ENCODE data around the gene DHDH. TPM values are rescaled to one million over a fixed set of nuclear protein-coding genes. Genes with fewer than 3 reads are reported as not detected.
"Not testable (repeated sequence)": the region's sequence is repeated elsewhere in the genome, so short reads cannot be mapped to it uniquely, and the experiment has no call there.

The DHDH gene
- total RNA-seq, 1 experiment from 2014 or later = 2.0 TPM

GRCh38 chr19:48906324-48906723 is 27.2 kb upstream of the DHDH start:
- Histone ChIP-seq H3K4me1 (replicated peaks; ENCODE audit: insufficient read depth) (0 out of 2 replicates have a peak, but pooled peaks cover under 1% of the 10 kb centered on the region), H3K4me3 (no peak overlapping the region), H3K4me2 (no peak overlapping the region), H3K36me3 (ENCODE audit: low read depth) (peaks cover 16% of the 10 kb centered on the region), H3K27me3 (ENCODE audit: insufficient read depth, low read depth) (no peaks in the 10 kb centered on the region), H2AFZ (no peak overlapping the region), H3K9me3 (ENCODE audit: insufficient read depth, low read depth) (no peaks in the 10 kb centered on the region), H3K79me2 (ENCODE audit: low read depth) (peaks cover 10% of the 10 kb centered on the region), H3F3A (ENCODE audit: insufficient read depth, low read depth) (no peaks in the 10 kb centered on the region; the same call in 1 of the 2 replicates), H4K20me1 (ENCODE audit: insufficient read depth) (no peaks in the 10 kb centered on the region), H3K27ac (no peak overlapping the region), H3K9me2 (ENCODE audit: insufficient read depth) (no peaks in the 10 kb centered on the region)
- BruUV-seq (replicated peaks) = no TSS peak
- DNase-seq = no peak
- intact Hi-C loops (cut with micrococcal nuclease; ENCODE audit: unreplicated experiment) = no loop called here
- TF ChIP-seq CTCF (conservative IDR thresholded peaks at IDR 0.05) = no peak
- no peak for TF ChIP-seq EZH2 (IDR thresholded peaks at IDR 0.05; ENCODE audit: low read depth)
- CTCF ChIA-PET = no interaction called here
- POLR2A ChIA-PET (ENCODE audit: unreplicated experiment) = no interaction called here

DNA sequence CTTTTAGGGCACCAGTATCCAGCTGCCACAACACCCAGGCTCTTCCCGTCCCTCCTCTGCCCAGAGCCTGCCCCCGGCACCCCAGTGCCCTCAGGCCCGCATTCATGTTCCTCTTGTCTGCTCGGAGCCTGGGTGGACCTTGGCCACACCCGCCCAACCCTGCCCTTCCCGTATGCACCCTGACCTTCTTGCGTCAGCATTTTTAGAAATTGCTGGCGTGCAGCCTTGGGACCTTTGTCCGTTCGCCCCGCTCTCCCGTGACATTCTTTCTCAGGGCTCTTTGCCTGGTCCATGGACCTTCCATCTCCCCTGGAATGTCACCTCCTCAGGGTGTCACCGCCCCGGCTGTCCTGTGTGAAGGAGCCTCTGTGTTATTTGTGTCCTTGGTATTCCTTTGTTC is 25.8 kb upstream of the DHDH start:
- Histone ChIP-seq H3K27ac (no peak overlapping the region), H3K36me3 (ENCODE audit: low read depth) (peaks cover 15% of the 10 kb centered on the region), H3F3A (ENCODE audit: insufficient read depth, low read depth) (no peaks in the 10 kb centered on the region; the same call in 1 of the 2 replicates), H3K4me2 (no peak overlapping the region), H3K79me2 (ENCODE audit: low read depth) (no peaks in the 10 kb centered on the region), H3K4me3 (no peak overlapping the region), H3K27me3 (ENCODE audit: insufficient read depth, low read depth) (no peaks in the 10 kb centered on the region), H3K9me2 (ENCODE audit: insufficient read depth) (no peaks in the 10 kb centered on the region), H3K9me3 (ENCODE audit: insufficient read depth, low read depth) (no peaks in the 10 kb centered on the region), H4K20me1 (ENCODE audit: insufficient read depth) (no peaks in the 10 kb centered on the region), H3K4me1 (replicated peaks; ENCODE audit: insufficient read depth) (no peaks in the 10 kb centered on the region), H2AFZ (no peak overlapping the region)
- DNase-seq = no peak
- ChIA-PET CTCF (no interaction called here), POLR2A (ENCODE audit: unreplicated experiment) (no interaction called here)
- no TSS peak for BruUV-seq (replicated peaks)
- TF ChIP-seq CTCF (conservative IDR thresholded peaks at IDR 0.05) (no peak), EZH2 (IDR thresholded peaks at IDR 0.05; ENCODE audit: low read depth) (no peak)
- intact Hi-C loops (cut with micrococcal nuclease; ENCODE audit: unreplicated experiment) = no loop called here

GRCh38 chr19:48909424-48910077 is 23.9 kb upstream of the DHDH start:
- H3K4me3 ChIP-seq; H3K4me2 ChIP-seq; H4K20me1 ChIP-seq (ENCODE audit: insufficient read depth); POLR2A ChIA-PET (ENCODE audit: unreplicated experiment); H3K9me2 ChIP-seq (ENCODE audit: insufficient read depth); CTCF ChIA-PET; H3F3A ChIP-seq (ENCODE audit: insufficient read depth, low read depth); DNase-seq; H3K4me1 ChIP-seq (replicated peaks; ENCODE audit: insufficient read depth); H3K79me2 ChIP-seq (ENCODE audit: low read depth); H2AFZ ChIP-seq; H3K27ac ChIP-seq; H3K9me3 ChIP-seq (ENCODE audit: insufficient read depth, low read depth); BruUV-seq (replicated peaks); H3K27me3 ChIP-seq (ENCODE audit: insufficient read depth, low read depth); intact Hi-C loops (cut with micrococcal nuclease; ENCODE audit: unreplicated experiment): not testable (repeated sequence)
- H3K36me3 ChIP-seq (ENCODE audit: low read depth) = peaks cover 18% of the 10 kb centered on the region

DNA sequence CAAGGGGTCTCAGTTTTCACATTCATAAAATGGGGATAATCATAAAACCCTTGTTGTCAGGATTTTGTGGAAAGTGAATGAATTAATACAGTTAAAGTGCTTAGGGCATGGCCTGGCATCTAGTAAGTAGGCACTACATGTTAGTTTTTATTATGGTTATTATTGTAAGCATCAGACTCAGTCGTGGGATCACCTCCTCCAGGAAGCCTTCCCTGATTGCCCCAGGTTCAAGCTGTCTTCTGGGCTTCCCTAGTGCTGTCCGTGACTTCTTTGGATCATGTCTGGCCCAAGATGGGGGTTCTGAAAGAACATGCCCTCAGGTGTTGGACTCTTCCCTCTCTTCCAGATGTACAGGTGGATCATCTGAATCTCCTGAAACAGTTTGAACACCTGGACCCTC is 22.7 kb upstream of the DHDH start:
- intact Hi-C loops (cut with micrococcal nuclease; ENCODE audit: unreplicated experiment) = no loop called here
- Histone ChIP-seq H3K36me3 (ENCODE audit: low read depth) (peaks cover 14% of the 10 kb centered on the region; the same call in 1 of the 2 replicates), H3K4me2 (no peak overlapping the region), H3K27me3 (ENCODE audit: insufficient read depth, low read depth) (no peaks in the 10 kb centered on the region), H3F3A (ENCODE audit: insufficient read depth, low read depth) (no peaks in the 10 kb centered on the region; the same call in 1 of the 2 replicates), H2AFZ (no peak overlapping the region), H3K4me3 (no peak overlapping the region), H3K9me2 (ENCODE audit: insufficient read depth) (no peaks in the 10 kb centered on the region), H3K27ac (no peak overlapping the region), H3K9me3 (ENCODE audit: insufficient read depth, low read depth) (no peaks in the 10 kb centered on the region), H3K79me2 (ENCODE audit: low read depth) (no peaks in the 10 kb centered on the region), H3K4me1 (replicated peaks; ENCODE audit: insufficient read depth) (no peaks in the 10 kb centered on the region), H4K20me1 (ENCODE audit: insufficient read depth) (no peaks in the 10 kb centered on the region)
- TF ChIP-seq CTCF (conservative IDR thresholded peaks at IDR 0.05) (no peak), EZH2 (IDR thresholded peaks at IDR 0.05; ENCODE audit: low read depth) (no peak)
- no TSS peak for BruUV-seq (replicated peaks)
- no peak for DNase-seq
- POLR2A ChIA-PET (ENCODE audit: unreplicated experiment) = no interaction called here
- CTCF ChIA-PET = no interaction called here
